ENCODE results near the gene BCAS1. TPM values are rescaled to one million over a fixed set of nuclear protein-coding genes. Genes with fewer than 3 reads are reported as not detected.

The BCAS1 gene
- polyA plus RNA-seq, 1 of the 3 experiments (the other 2 are of a cell fraction): not detected

- Histone ChIP-seq H3K9me3 (no peaks in the 10 kb centered on the region), H3K4me3 (ENCODE audit: low read depth in 2 of 2, low read length in 1 of 2) (no peak overlapping the region), H3K9me2 (no peaks in the 10 kb centered on the region), H3K27me3 (ENCODE audit: insufficient read depth) (no peaks in the 10 kb centered on the region), H3K9ac (no peak overlapping the region), H3K79me2 (ENCODE audit: insufficient read depth) (no peaks in the 10 kb centered on the region), H4K20me1 (ENCODE audit: insufficient read depth) (no peaks in the 10 kb centered on the region), H3K27ac (ENCODE audit: low read depth in 2 of 2, low read length in 1 of 2) (no peak overlapping the region), H3K4me2 (no peak overlapping the region), H3K36me3 (replicated peaks in 1 of 2; ENCODE audit: control insufficient read depth in 1 of 2, insufficient read depth in 2 of 2, low read length in 1 of 2) (no peaks in the 10 kb centered on the region), H3K4me1 (ENCODE audit: control insufficient read depth in 1 of 2, insufficient read depth in 2 of 2, low read depth in 1 of 2, low read length in 1 of 2) (no peaks in the 10 kb centered on the region), H3F3A (replicated peaks; ENCODE audit: insufficient read depth) (no peaks in the 10 kb centered on the region), H2AFZ (ENCODE audit: low read depth) (no peak overlapping the region)
- WGBS (ENCODE audit: low lambda C conversion rate): 19% methylated on average over 2 of the region's 2 CpGs
- DNase-seq: no peak
- ChIA-PET CTCF (interaction anchor here (1.4 kb wide), 1 partner anchor 12 kb away, joined by 4 read pairs; no protein-coding TSS in a partner anchor), POLR2A (no interaction called here)
- TF ChIP-seq USF1 (IDR thresholded peaks at IDR 0.05; ENCODE audit: borderline replicate concordance, low read depth): no peak
- no peak for TF ChIP-seq NRF1 (IDR thresholded peaks at IDR 0.05; ENCODE audit: low read depth, low read length)
- TF ChIP-seq ELF1 (IDR thresholded peaks at IDR 0.05): no peak
- TF ChIP-seq REST (IDR thresholded peaks at IDR 0.05; ENCODE audit: low read depth, low read length): no peak
- TF ChIP-seq POLR2AphosphoS5 (IDR thresholded peaks at IDR 0.05; ENCODE audit: low read depth, low read length): no peak
- TF ChIP-seq EP300 (IDR thresholded peaks at IDR 0.05; ENCODE audit: borderline replicate concordance in 1 of 2, low read depth in 1 of 2, low read length in 1 of 2): no peak
- no peak for TF ChIP-seq FOXJ3 (CRISPR knock-in tag; IDR thresholded peaks at IDR 0.05)
- no peak for TF ChIP-seq TEAD4 (IDR thresholded peaks at IDR 0.05; ENCODE audit: borderline replicate concordance, insufficient read depth)
Measured at GRCh38 chr20:53990003-53990402, 80.4 kb downstream of the BCAS1 start.

GRCh38 chr20:53989401-53989800 is 81.0 kb downstream of the BCAS1 start:
- Histone ChIP-seq H3K4me2 (no peak overlapping the region), H3K9ac (no peak overlapping the region), H3K36me3 (replicated peaks in 1 of 2; ENCODE audit: control insufficient read depth in 1 of 2, insufficient read depth in 2 of 2, low read length in 1 of 2) (no peaks in the 10 kb centered on the region), H3F3A (replicated peaks; ENCODE audit: insufficient read depth) (no peaks in the 10 kb centered on the region), H2AFZ (ENCODE audit: low read depth) (no peak overlapping the region), H3K27me3 (ENCODE audit: insufficient read depth) (no peaks in the 10 kb centered on the region), H3K4me1 (ENCODE audit: control insufficient read depth in 1 of 2, insufficient read depth in 2 of 2, low read depth in 1 of 2, low read length in 1 of 2) (no peaks in the 10 kb centered on the region), H3K4me3 (ENCODE audit: low read depth in 2 of 2, low read length in 1 of 2) (no peak overlapping the region), H3K9me3 (no peaks in the 10 kb centered on the region), H3K27ac (ENCODE audit: low read depth in 2 of 2, low read length in 1 of 2) (no peak overlapping the region), H3K9me2 (no peaks in the 10 kb centered on the region), H3K79me2 (ENCODE audit: insufficient read depth) (no peaks in the 10 kb centered on the region), H4K20me1 (ENCODE audit: insufficient read depth) (no peaks in the 10 kb centered on the region)
- CTCF ChIA-PET: interaction anchor here (1.4 kb wide), 1 partner anchor 13 kb away, joined by 4 read pairs; no protein-coding TSS in a partner anchor
- TF ChIP-seq FOSL2 (IDR thresholded peaks at IDR 0.05; ENCODE audit: borderline replicate concordance, low read depth): no peak
- TF ChIP-seq SIN3A (IDR thresholded peaks at IDR 0.05; ENCODE audit: borderline replicate concordance, low read depth, low read length): no peak
- no peak for TF ChIP-seq POLR2AphosphoS5 (IDR thresholded peaks at IDR 0.05; ENCODE audit: low read depth, low read length)
- no peak for TF ChIP-seq JUND (IDR thresholded peaks at IDR 0.05)
- TF ChIP-seq EZH2phosphoT487 (IDR thresholded peaks at IDR 0.05; ENCODE audit: borderline replicate concordance, low read depth): no peak
- no peak for TF ChIP-seq ELF1 (IDR thresholded peaks at IDR 0.05)
- no peak for TF ChIP-seq FOXM1 (IDR thresholded peaks at IDR 0.05; ENCODE audit: low read depth)
- no peak for TF ChIP-seq CHD2 (IDR thresholded peaks at IDR 0.05; ENCODE audit: low read length, partially characterized antibody)
- TF ChIP-seq MXI1 (IDR thresholded peaks at IDR 0.05; ENCODE audit: low read depth, low read length): no peak
- no peak for TF ChIP-seq TEAD4 (IDR thresholded peaks at IDR 0.05; ENCODE audit: borderline replicate concordance, insufficient read depth)
- no peak for TF ChIP-seq MEF2A (IDR thresholded peaks at IDR 0.05; ENCODE audit: borderline replicate concordance, low read depth)
- TF ChIP-seq IRF3 (IDR thresholded peaks at IDR 0.05; ENCODE audit: low read depth, low read length): no peak
- no peak for TF ChIP-seq TCF12 (IDR thresholded peaks at IDR 0.05)
- DNase-seq: no peak
- WGBS (ENCODE audit: low lambda C conversion rate): 18% methylated on average over 2 of the region's 2 CpGs
- POLR2A ChIA-PET: no interaction called here

Data from SK-N-SH (cell line).